HepG2 (cell line): ENCODE results near the gene PADI2.

ENCODE experiments used
- KDM4B ChIP-seq: sonication (generic); formaldehyde crosslinking; IDR thresholded peaks from 2 replicates; pipeline ENCODE4 v1.4.0; 2020; ENCODE audit warnings: missing genetic modification reagents
- MED1 ChIP-seq: sonication (generic); formaldehyde crosslinking; IDR thresholded peaks from 2 replicates; pipeline ENCODE4 v1.4.0; 2020; ENCODE audit warnings: missing genetic modification reagents
- NR3C1 ChIP-seq: sonication (generic); formaldehyde crosslinking; IDR thresholded peaks from 2 replicates; pipeline ENCODE4 v1.4.0; 2020; ENCODE audit warnings: missing genetic modification reagents
- RFX5 ChIP-seq: IDR thresholded peaks from 2 replicates; pipeline ENCODE4 v1.6.1; 2011; ENCODE audit warnings: low read depth, low read length, improper control_type of control experiment
- SP2 ChIP-seq: sonication (generic); formaldehyde crosslinking; IDR thresholded peaks from 2 replicates; pipeline ENCODE4 v1.5.1; 2020; ENCODE audit warnings: mild to moderate bottlenecking, missing genetic modification reagents
- SUZ12 ChIP-seq: fragments of 150-350 bp; IDR thresholded peaks from 2 replicates; pipeline ENCODE4 v1.6.1; 2014; ENCODE audit warnings: low read depth, low read length
- TARDBP ChIP-seq: sonication (generic); formaldehyde crosslinking; IDR thresholded peaks from 2 replicates; pipeline ENCODE4 v1.8.0; 2022; ENCODE audit warnings: mild to moderate bottlenecking, missing genetic modification reagents
- TSC22D2 ChIP-seq: sonication (generic); formaldehyde crosslinking; IDR thresholded peaks from 2 replicates; pipeline ENCODE4 v1.5.1; 2020; ENCODE audit warnings: missing genetic modification reagents, mild to moderate bottlenecking, borderline replicate concordance
- ZNF484 ChIP-seq: sonication (generic); formaldehyde crosslinking; IDR thresholded peaks from 2 replicates; pipeline ENCODE4 v1.5.1; 2020; ENCODE audit warnings: mild to moderate bottlenecking, low read depth, missing genetic modification reagents, borderline replicate concordance
- ZNF558 ChIP-seq: sonication (generic); formaldehyde crosslinking; IDR thresholded peaks from 2 replicates; pipeline ENCODE4 v1.9.0; 2022; ENCODE audit warnings: mild to moderate bottlenecking, missing genetic modification reagents, borderline replicate concordance
- TF ChIP-seq, protein P1 (sequence below): sonication (generic); formaldehyde crosslinking; IDR thresholded peaks from 2 replicates; pipeline ENCODE4 v1.8.0; 2022; ENCODE audit warnings: mild to moderate bottlenecking, missing genetic modification reagents
- TF ChIP-seq, protein P2 (sequence below): sonication (generic); formaldehyde crosslinking; IDR thresholded peaks from 2 replicates; pipeline ENCODE4 v1.8.1; 2023; ENCODE audit warnings: missing genetic modification reagents, mild to moderate bottlenecking, borderline replicate concordance
- TF ChIP-seq, protein P3 (sequence below): sonication (generic); formaldehyde crosslinking; IDR thresholded peaks from 2 replicates; pipeline ENCODE4 v1.5.0; 2020; ENCODE audit warnings: mild to moderate bottlenecking, missing genetic modification reagents, moderate library complexity

DNA sequence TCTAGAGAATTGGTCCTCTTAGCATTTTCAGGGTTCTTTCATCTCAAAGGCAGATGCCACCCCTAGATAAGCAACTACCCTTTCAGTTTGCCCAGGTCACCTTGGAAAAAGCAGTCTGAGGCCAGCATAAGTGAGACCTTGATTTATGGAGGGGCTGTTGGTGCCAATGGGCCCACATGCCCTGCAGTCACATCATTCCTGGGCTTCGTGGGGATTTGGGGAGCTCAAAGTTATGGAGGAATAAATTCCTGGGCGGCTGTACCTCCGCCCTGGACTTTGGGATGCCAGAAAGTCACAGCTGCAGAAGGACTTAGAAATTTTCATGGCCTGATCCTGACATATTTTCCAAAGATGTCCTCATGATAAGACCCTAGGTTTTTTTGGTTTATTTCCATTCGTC, 62.7 kb downstream of the PADI2 start:
- TF ChIP-seq MED1 (CRISPR knock-in tag) (no peak), ZNF558 (CRISPR knock-in tag) (no peak), TARDBP (CRISPR knock-in tag) (no peak), RFX5 (no peak), KDM4B (CRISPR knock-in tag) (no peak), SP2 (no peak), TSC22D2 (no peak), NR3C1 (no peak), SUZ12 (no peak), ZNF484 (CRISPR knock-in tag) (no peak)
- TF ChIP-seq, protein P1, sequence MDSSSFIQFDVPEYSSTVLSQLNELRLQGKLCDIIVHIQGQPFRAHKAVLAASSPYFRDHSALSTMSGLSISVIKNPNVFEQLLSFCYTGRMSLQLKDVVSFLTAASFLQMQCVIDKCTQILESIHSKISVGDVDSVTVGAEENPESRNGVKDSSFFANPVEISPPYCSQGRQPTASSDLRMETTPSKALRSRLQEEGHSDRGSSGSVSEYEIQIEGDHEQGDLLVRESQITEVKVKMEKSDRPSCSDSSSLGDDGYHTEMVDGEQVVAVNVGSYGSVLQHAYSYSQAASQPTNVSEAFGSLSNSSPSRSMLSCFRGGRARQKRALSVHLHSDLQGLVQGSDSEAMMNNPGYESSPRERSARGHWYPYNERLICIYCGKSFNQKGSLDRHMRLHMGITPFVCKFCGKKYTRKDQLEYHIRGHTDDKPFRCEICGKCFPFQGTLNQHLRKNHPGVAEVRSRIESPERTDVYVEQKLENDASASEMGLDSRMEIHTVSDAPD (CRISPR knock-in tag) = no peak
- TF ChIP-seq, protein P2, sequence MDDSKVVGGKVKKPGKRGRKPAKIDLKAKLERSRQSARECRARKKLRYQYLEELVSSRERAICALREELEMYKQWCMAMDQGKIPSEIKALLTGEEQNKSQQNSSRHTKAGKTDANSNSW (CRISPR knock-in tag) = no peak
- TF ChIP-seq, protein P3, sequence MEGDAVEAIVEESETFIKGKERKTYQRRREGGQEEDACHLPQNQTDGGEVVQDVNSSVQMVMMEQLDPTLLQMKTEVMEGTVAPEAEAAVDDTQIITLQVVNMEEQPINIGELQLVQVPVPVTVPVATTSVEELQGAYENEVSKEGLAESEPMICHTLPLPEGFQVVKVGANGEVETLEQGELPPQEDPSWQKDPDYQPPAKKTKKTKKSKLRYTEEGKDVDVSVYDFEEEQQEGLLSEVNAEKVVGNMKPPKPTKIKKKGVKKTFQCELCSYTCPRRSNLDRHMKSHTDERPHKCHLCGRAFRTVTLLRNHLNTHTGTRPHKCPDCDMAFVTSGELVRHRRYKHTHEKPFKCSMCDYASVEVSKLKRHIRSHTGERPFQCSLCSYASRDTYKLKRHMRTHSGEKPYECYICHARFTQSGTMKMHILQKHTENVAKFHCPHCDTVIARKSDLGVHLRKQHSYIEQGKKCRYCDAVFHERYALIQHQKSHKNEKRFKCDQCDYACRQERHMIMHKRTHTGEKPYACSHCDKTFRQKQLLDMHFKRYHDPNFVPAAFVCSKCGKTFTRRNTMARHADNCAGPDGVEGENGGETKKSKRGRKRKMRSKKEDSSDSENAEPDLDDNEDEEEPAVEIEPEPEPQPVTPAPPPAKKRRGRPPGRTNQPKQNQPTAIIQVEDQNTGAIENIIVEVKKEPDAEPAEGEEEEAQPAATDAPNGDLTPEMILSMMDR (CRISPR knock-in tag) = no peak
